ENCODE results near the gene TSPAN17.

The TSPAN17 gene

DNA sequence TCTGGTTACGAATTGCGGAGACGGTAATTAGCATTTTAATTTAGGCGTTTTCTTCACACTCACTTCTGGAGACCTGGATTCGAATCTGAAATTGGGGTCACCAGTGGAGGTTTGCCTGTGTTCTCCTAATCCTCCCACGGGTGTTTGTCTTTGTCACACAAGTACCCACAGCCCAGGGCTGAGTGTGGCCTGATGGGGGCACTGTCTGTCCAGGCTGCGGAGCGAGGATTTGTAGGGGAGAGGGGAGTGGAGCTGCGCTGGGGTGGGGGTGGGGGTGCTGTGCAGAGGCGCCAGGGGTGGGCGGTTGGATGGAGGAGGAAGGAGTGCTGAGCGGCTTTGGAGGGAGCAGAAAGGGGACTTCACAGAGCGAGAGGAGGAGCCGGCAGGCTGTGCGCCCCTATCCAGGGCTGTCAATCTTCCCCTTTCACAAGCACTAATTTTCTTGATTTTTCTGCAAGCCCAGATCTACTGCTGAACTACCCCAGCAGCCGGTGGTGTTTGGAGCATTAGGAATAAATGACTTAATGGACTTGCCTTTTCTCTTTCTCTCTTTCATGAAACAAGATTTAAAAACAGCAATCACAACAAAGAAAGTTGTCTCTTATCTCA lies 53.1 kb downstream of the TSPAN17 start:
- no peak for FAIRE-seq
- peak; percentile 36 for DNase-seq (ENCODE audit: insufficient read length, low spot score)

- FAIRE-seq: no peak
Measured at GRCh38 chr5:176702671-176703641, 55.7 kb downstream of the TSPAN17 start.

DNA sequence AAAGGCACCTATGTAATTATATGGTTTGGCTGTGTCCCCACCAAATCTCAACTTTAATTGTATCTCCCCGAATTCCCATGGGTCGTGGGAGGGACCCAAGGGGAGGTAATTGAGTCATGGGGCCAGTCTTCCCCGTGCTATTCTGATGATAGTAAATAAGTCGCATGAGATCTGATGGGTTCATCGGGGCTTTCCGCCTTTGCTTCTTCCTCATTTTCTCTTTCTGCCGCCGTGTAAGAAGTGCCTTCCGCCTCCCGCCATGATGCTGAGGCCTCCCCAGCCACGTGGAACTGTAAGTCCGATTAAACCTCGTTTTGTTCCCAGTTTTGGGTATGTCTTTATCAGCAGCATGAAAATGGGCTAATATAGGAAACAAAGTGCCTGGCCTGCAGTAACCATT lies 56.6 kb downstream of the TSPAN17 start:
- DNase-seq (ENCODE audit: insufficient read length, low spot score) (no peak), FAIRE-seq (no peak)

More at GRCh38 chr5:176702671-176703641, 55.7 kb downstream of the TSPAN17 start:
- no peak for DNase-seq (ENCODE audit: insufficient read length, low spot score)

DNA sequence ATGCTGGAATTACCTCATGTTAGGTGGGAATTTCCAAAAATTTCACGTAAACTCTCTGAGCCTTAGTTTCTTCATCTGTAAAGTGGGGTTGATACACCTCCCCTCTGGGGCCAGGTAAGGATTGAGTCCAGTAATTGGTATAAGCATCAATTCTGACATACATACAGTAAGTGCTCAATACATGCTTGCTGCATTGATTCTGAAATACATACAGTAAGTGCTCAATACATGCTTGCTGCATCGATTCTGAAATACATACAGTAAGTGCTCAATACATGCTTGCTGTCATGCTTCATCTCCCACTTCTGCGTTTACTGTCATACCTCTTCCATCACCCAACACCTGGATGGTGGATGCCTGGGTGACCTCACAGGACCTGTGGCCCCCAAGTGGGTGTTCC lies 57.1 kb downstream of the TSPAN17 start:
- DNase-seq (ENCODE audit: insufficient read length, low spot score) (no peak), FAIRE-seq (peak; percentile 23)

DNA sequence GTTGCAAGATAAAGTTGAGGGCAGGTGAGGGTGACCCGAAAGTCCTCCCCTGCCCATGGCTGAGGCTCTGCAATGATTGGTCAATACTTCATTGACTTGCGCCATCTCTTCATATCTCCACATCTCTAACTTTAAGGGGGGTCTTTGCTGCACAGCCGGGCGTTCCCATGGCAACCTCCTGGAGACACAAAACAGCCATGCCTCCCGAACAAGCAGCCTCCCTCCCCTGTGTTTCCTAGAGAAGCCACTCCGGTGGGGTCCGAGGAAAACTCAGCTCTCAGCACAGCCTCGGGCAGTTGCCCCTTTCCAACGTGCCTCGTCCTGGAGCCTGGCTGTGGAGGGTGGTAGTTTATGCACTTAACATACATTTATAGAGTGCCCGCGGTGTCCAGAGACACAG lies 57.5 kb downstream of the TSPAN17 start:
- no peak for DNase-seq (ENCODE audit: insufficient read length, low spot score)
- FAIRE-seq: no peak

Data from HTR-8/SVneo (cell line).